HG03025 (cell line): ENCODE results near the gene PROSER2.

Source experiments
- ATAC-seq: cut with Tn5 transposase; IDR thresholded peaks from one replicate; pipeline ENCODE4 v1.9.1; 2021; ENCODE audit warnings: mild to moderate bottlenecking, moderate library complexity; ENCODE audit not compliant: unreplicated experiment, low FRiP score

Gene PROSER2

DNA sequence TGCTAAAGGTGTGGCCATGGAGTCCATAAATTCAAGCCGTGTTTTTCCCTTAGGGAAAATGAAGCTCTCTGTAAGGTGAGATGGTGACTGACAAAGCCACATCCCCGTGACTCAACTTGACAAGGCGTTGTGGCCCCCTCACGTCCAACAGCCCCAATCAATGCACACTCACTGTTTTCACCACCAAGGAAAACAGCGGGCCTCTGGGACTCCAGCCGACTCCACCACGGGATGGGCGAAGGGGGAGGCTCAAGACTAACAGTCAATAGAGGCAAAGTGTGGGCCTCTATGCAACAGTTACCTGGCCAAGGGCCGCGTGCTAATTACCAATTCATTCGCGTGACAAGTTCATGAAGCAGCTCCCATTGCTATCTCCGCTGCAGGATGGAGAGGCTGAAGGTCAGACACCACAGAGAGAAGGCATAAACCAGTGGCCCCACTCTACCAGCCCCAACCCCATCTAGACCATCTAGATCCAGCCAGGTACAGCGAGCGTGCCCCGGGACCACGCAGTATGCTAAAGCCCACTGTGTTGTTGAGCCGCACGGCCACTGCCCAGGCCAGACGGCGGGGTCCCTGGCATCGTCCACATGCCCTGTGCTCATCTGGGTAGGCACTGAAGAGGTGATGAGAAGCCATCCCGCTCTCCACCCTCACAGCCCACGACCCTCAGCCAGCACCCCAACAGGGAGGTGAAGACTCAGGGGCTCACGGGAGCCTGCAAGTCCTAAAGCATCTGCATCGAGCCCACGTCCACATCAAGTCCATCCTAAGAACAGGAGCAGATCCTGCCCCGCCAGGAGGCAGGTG lies 76.1 kb downstream of the PROSER2 start:
- ATAC-seq = no peak

DNA sequence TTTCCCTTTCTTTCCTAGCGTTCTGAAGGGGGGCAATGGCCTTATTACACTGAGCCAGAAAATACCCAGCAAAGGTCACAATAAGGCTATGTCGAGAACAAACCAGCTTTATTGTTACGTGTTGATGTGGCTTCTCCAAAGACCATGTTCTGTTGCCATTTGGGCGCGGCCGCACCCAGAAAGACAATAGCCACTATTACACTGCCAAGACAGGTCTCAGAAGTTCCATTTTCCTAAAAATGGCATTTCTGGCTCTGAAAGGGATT lies 77.8 kb downstream of the PROSER2 start:
- no peak for ATAC-seq

GRCh38 chr10:11901454-11901832 lies 78.3 kb downstream of the PROSER2 start:
- no peak for ATAC-seq

- no peak for ATAC-seq
These were observed 78.8 kb downstream of the PROSER2 start for GRCh38 chr10:11901833-11902475.

- ATAC-seq = no peak
These were observed 79.5 kb downstream of the PROSER2 start for GRCh38 chr10:11902646-11903045.

DNA sequence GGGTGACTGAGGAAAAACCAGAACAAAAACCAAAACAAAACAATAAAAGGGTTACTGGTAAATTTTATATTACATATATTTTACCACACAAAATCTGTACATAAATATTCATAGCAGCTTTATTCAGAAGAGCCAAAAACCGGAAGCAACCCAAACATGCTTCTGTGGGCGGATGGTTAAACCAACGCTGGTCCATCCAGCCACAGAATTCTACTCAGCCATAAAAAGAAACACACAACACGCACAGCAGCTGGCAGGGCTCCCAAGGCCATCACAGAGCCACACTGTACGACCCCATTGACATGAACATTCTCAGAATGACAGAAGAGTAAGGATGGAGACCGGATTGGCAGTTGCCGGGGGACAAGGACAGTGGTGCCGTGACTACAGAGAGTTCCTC lies 83.6 kb downstream of the PROSER2 start:
- ATAC-seq = no peak

- ATAC-seq = no peak
These were observed 84.8 kb downstream of the PROSER2 start for GRCh38 chr10:11907914-11908313.

DNA sequence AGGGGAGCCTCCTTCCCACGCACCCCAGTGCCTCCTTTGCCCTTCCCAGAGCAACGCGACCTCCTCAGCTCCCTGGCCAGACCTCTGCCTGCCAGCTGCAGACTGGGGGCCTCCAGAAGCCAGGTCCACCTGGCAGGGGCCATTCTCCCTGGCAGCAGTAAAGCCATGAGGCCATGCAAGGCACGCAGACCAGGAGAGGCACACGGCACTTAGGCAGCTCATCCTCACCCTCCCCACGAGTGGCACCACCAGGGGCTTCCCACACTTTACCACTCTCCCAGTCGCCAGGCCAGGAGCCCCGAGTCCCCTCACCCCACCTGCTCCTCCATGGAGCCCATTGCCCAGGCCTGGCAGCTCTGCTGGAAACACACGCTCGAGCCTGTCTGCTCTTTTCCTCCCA lies 85.4 kb downstream of the PROSER2 start:
- no peak for ATAC-seq

DNA sequence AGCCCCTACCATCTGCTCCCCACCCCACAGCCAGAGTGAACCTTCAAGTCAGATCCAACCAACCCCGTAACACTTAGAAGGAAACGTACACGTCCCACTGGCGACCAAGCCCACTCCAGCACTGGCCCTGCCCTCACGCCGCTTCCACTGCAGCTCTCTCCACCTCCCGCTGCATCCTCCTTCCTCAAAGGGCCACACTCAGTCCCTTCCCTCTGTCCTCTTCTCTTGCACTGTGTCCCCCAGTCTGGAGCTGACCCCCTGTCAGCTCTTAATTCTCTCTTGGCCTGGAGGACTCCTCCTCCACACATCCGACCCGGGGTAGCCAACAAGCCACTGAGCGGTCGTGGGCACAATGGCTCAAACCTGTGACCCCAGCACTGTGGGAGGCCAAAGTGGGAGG lies 85.8 kb downstream of the PROSER2 start:
- ATAC-seq = no peak

DNA sequence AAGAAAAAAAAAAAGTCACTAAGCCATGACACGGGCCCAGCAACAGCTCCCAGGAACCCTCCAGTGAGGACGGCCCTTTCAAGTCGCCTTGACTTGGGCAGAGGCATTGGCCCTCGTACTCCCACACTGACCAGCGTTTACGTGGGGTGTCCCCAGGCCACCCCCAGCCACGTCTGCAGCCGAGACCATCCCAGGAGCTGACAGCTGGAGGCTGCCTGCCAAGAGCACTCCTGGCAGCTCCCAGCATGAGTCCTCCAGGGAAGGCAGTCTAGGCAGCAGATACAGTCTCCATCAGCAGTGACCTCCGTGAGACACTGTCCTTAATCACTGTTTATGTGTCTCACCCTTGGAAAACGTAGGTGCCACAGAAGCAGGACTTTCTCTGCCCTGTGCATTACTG lies 86.5 kb downstream of the PROSER2 start:
- no peak for ATAC-seq

GRCh38 chr10:11910102-11910501 lies 86.9 kb downstream of the PROSER2 start:
- no peak for ATAC-seq

- ATAC-seq = no peak
These were observed 90.0 kb downstream of the PROSER2 start for GRCh38 chr10:11913079-11913641.

DNA sequence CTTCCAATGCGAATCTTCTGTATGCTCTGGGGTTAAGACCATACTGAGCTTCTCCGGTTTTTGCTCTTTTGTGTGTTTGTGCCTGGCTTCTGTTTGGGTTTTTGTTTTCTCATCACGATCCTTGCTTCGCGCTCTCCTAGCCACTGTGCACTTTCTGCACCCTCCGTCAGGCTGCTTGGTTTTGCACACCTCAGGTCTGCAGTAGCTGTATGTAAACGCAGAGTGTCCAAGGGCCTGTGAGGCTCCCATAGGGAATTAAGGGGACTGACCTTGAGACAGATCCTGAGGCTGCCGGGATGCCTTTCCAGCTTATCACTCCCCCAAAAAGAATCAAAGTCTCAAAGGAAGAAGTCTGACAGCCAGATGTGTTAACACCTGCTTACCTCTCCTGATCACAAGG lies 95.2 kb downstream of the PROSER2 start:
- ATAC-seq = no peak

DNA sequence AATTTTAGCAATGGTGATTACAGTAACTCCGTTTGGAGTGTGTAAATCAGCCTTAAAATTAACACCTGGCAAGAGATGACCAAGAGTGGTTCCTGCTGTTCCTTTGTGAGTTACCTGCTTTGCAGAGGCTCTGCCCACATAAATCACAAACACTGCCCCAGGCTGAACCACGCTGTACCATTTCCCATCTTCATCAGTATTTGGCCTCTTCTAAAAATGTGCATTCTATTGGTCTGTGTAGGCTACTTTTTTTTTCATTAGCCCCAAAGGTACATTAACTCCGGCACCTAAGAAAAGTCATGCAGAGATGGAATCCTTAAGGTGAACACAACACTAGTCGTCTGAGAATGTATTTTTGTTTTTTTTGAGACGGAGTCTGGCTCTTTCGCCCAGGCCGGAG lies 96.1 kb downstream of the PROSER2 start:
- no peak for ATAC-seq
